Retinal pigment epithelial cell (primary cell): Measurements from ENCODE around the gene MAS1L.

Experiments
- DNase-seq: peaks from one replicate; pipeline ENCODE4 v3.0.0-alpha.2; 2010; ENCODE audit warnings: low read depth
- H3K4me3 ChIP-seq: 2 replicates; pipeline ENCODE4 v1.5.1; 2011; ENCODE audit warnings: mild to moderate bottlenecking, low read length, control low read depth, moderate library complexity
- TF ChIP-seq, protein P1 (sequence below): conservative IDR thresholded peaks from 2 replicates; pipeline ENCODE4 v1.5.1; 2011; ENCODE audit warnings: low read depth, low read length, control low read depth, inconsistent platforms

The MAS1L gene

DNA sequence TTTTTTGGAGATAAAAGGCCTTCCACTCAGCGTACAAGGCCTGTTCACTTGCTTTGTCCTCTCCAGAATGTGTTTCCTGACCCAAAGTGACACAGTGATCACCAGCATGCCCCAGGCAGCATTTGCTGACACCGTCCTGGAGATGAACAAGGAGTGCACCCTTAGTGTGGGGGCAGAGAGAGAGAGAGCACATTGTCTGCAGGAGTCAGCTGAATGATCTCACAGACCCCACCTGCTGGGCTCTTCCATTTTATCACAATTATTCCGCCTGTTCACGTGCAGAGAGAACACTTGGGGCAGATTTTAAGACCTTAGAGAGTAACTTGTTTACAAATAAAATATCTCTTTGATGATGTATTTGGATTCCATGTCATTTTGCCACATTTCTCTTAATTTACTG lies 22.4 kb upstream of the MAS1L start:
- H3K4me3 ChIP-seq, result no peak overlapping the region
- TF ChIP-seq, protein P1, sequence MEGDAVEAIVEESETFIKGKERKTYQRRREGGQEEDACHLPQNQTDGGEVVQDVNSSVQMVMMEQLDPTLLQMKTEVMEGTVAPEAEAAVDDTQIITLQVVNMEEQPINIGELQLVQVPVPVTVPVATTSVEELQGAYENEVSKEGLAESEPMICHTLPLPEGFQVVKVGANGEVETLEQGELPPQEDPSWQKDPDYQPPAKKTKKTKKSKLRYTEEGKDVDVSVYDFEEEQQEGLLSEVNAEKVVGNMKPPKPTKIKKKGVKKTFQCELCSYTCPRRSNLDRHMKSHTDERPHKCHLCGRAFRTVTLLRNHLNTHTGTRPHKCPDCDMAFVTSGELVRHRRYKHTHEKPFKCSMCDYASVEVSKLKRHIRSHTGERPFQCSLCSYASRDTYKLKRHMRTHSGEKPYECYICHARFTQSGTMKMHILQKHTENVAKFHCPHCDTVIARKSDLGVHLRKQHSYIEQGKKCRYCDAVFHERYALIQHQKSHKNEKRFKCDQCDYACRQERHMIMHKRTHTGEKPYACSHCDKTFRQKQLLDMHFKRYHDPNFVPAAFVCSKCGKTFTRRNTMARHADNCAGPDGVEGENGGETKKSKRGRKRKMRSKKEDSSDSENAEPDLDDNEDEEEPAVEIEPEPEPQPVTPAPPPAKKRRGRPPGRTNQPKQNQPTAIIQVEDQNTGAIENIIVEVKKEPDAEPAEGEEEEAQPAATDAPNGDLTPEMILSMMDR, result no peak
- DNase-seq, result no peak

DNA sequence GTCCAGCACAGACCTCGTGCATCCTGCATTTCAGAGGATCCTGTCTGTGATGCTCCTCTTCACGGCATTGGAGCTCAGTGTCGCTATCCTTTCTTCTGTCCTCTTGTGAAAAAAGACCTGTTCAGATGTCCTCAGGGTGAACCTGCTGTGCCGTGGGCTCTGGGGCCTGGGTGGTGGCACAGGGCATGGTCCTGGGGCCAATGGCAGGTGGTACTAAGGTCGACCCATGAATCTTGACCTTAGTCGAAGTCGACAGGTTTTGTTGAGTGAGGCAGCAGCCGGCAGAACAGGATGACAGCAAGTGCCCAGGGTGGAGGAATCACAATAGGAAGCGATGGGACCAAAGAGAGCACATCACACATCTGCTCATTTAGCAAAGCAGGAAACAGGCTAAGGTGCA lies 22.0 kb upstream of the MAS1L start:
- DNase-seq, result no peak
- no peak overlapping the region for H3K4me3 ChIP-seq
- TF ChIP-seq, protein P1, result no peak

DNA sequence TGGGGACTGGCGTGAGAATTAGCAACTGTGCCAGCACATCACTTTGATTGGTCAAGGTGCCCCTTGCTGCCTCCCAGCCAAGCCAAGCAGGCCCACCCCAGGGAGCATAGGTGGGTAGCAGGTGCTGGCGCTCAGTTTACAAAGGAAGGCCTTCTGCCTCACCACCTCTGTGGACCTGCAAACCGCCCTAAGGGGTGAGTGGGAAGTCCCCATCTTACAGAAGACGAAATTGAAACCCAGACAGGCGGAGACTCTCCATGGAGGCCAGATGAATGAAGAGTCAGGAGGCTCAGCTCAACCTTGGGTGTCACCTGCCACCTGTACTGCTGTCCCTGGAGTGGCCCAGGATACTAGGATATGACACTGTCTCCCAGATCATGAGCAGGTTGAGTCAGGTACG lies 21.5 kb upstream of the MAS1L start:
- no peak overlapping the region for H3K4me3 ChIP-seq
- TF ChIP-seq, protein P1, result no peak
- DNase-seq, result no peak

DNA sequence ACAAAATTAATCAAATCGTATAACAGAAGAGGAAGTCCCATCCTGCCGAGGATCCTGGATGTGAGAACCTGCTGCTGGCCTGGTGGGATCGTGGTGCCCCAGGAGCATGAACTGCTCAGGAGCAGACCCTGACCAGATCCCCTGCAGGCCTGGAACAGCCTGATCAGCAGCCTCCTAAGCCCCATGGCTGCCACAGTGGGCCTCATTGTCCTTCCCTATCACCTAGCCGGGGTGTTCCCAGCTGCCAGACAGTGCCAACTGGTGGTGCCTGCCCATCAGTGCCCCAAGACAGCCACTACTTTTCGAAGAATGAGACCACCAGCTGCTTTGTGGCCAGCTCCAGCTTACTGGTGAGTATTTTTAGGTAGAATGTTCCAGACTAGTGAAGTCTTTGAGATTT lies 19.6 kb upstream of the MAS1L start:
- H3K4me3 ChIP-seq, result no peak overlapping the region
- DNase-seq, result no peak
- TF ChIP-seq, protein P1, result no peak

DNA sequence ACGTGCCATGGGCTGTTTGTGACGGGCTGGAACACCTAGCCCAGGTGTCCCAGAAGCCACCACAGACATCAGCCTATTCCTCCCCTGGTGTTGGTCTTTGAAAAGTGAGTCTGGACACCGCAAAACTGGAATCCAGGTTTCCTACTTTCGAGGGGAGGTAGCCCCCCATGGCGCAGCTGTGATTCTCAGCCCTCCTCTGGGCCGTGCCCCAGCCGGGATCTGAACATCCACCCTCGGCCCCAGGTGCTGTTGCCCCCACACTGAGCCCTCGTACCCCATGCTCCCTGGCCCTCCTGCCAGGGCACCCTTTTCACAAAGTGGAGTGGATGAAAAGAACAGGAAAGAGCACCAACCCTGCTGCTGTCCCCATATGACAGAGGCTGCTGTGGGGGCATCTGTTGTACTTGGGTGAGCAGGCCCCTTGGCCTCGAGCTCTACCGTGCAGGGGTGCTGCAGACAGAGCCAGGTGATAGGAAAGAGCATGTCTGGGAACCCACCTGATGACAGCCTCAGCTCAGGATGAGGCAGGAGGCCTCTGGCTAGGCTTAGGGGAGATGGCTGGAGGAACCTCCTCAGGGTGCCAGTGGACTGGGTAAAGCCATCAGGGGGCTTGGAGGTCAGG lies 18.8 kb upstream of the MAS1L start:
- DNase-seq, result no peak
- no peak overlapping the region for H3K4me3 ChIP-seq
- TF ChIP-seq, protein P1, result no peak

DNA sequence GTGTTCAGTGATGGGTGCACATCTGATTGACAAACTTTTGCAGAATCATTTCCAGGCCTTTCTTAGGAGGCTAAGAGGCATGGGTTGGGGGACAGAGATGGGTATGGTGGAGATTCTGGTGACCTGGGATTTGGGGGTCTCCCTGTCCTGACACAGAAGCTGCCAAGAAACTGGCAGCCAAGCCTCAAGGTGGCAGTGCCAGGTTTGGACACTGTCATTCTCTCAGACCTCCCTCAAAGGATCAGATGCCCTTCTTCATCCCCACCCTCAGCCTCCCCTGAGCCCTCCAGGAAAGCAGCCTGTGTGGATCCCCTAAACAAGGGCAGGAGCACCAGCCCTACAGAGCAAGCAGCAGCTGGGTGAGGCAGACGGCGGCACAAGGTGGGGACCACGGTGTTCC lies 18.1 kb upstream of the MAS1L start:
- H3K4me3 ChIP-seq, result no peak overlapping the region
- DNase-seq, result no peak
- TF ChIP-seq, protein P1, result no peak

DNA sequence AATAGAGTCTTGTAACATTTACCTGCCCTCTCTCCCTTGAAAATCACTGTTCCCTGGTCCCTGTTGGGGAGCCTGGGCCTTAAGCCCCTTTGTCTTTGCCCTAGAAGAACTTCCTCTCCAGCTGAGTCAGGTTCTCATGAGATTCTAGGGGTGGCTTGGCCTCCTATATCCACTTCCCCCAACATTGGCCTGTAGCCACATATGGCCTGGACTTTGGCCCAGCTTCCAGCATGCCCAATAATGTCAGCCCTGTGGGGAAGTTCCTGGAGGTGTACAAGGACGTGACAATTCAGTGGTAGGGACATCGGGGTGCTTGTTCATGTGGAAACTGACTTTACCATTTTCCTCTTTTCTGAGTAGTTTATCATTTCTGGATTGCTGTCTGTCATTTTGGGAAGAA lies 17.2 kb upstream of the MAS1L start:
- DNase-seq, result no peak
- TF ChIP-seq, protein P1, result no peak
- H3K4me3 ChIP-seq, result no peak overlapping the region
